DMS 273 treated with DMSO at 0.1 percent for 48 hours (cell line): ENCODE results near the gene TMCO4.
"Not testable (repeated sequence)": the region's sequence is repeated elsewhere in the genome, so short reads cannot be mapped to it uniquely, and the experiment has no call there.

ENCODE experiments used
- DNase-seq: peaks from one replicate; lab custom pipeline; 2025; lab: John Stamatoyannopoulos, UW

The TMCO4 gene

GRCh38 chr1:19813643-19813960 is 13.9 kb upstream of the TMCO4 start:
- no peak for DNase-seq

DNA sequence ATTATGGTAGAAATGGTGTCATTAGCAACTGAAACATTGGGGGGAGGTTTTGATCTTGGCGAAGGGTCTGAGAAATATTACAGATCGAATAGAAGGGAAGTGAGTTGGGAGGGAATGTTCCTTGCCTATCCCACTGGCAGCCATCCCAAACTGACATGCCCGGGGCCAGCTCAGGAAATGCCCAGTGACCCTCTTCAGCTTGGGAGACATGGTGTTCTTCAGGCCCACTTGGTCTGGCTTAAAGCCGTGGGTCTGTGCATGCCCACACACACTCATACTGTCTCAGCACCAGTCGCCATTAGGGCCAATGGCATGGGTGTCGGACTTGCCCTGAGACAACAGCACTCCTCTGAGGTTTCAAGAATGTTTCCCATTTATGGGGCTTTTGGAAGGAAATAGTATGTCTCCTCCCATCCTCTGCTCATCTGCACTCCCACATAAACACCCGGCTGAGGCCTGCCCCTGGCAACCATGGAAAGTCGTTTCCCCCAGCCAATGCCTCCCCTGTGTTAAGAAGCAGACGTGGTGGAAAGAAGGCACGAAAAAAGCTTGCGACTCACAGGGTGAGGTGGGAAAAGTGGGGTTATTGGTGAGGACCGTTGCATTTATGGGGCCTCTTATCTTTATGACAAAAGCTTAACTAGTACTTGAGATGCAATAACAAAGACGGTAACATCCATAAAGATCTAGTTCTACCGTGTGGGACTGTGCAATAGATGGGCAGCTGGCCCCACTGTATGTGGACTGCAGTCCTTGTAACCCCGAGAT is 13.3 kb upstream of the TMCO4 start:
- no peak for DNase-seq

GRCh38 chr1:19811206-19811851 is 11.6 kb upstream of the TMCO4 start:
- no peak for DNase-seq

DNA sequence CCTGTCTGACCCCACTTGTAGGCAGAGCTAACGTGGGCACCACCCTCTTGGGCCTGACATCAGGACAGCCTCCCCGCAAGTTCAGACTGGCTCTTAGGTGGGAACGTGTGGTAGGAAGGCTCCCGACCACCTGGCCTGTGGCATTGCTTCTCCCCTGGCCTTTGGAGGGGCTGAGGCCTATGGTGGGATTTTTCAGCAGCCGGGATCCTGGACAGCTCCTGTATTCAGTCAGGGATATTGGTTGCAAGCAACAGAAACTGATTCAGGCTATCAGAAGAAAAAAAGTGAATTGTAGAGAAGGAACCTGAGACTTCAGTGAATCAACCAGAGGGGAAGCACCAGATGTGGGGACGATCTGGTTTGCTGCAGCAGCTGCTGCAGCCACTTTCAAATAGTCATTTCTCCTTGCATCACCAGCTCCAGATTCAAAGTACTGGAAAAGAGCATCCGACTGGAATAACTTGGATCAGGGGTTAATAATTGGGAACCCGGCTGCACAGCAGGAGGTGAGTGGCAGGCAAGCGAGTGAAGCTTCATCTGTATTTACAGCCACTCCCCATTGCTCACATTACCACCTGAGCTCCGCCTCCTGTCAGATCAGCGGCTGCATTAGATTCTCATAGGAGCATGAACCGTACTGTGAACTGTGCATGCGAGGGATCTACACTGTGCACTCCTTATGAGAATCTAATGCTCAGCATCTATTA is 9.5 kb upstream of the TMCO4 start:
- DNase-seq, result peak; percentile 33

DNA sequence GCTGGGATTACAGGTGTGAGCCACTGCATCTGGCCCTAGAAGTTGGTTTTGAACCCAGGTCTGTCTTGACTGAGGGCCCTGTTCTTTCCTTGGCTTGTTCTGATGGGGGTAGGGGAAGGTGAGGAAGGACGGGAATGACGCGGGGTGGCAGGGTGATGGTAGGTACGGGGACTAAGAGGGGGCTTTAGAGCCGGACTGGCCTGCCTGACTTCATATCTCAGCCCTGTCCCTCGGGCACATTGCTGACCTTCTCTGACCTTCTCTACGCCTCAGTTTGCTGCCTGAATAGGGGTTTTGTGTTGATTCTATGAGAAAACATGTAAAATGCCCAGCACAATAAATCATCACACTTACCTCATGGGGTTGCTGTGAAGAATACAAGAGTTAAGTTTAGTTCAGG is 8.6 kb upstream of the TMCO4 start:
- no peak for DNase-seq

DNA sequence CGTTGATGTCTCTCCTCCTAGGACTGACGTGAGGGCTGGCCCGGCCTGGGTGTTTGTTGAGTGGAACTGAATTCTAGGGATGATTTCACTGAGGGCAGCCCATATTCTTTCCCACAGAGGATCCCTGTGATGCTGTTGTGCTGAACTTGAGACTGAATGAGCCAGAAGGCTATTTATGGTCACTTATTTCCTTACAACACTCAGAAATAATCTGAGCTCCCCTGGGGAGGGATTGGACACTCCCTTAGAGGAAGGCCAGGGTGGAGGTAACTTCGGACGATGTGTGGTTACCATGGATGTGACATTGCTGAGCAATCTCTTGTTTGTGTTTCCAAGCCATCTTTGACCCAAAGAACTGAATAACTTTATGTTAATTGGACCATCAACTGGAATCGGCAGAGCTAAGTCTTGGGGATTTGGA is 5.1 kb upstream of the TMCO4 start:
- no peak for DNase-seq

GRCh38 chr1:19802269-19802668 is 2.6 kb upstream of the TMCO4 start:
- DNase-seq, result no peak

DNA sequence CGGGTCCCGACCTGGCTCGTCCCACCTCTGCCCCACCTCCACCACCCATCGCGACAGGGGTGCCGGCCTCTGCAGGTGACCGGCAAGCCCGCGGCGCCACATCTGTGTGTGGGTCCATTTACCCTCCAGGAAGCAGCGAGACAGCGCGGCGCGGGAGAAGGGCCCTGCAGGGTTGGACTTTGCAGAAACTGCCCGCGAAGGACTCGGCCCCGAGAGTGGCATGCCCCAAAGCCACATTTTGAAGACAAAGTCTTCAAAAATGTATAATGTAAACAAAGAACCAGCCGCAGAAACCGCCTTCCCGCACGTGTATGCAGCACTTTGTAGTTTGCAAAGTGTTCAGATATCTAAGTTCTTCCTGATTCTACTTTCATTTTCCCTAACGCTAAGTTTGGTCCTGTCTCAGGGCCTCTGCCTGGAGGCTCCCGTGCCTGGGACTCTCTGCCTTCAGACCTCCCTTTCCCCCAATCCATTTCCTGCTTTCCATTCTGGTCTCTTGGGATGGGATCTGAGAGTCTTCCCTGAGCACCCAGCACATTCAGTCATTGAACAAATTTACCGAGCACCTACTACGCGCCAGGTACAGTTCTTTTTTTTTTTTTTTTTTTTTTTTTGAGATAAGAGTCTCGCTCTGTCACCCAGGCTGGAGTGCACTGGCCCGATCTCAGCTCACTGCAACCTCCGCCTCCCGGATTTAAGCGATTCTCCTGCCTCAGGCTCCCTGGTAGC is 524 bp upstream of the TMCO4 start:
- no peak for DNase-seq

GRCh38 chr1:19798486-19799229 is 1.1 kb downstream of the TMCO4 start:
- no peak for DNase-seq

- DNase-seq, result no peak
Observed at GRCh38 chr1:19797827-19798226, 1.9 kb downstream of the TMCO4 start.

DNA sequence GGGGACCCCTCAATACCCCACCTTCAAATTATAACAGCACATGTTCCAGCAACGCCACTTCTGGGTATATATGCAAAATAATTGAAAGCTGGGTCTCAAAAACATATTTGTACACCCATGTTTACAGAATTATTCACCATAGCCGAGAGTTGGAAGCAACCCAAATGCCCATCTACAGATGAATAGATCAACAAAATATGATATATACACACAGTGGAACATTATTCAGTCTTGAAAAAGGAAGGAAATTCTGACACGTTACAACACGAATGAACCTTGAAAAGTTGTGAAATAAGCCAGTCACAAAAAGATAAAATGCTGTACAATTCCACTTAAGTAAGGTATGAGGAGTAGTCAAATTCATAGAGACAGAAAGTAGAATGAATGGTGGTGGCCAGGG is 5.1 kb downstream of the TMCO4 start:
- no peak for DNase-seq

DNA sequence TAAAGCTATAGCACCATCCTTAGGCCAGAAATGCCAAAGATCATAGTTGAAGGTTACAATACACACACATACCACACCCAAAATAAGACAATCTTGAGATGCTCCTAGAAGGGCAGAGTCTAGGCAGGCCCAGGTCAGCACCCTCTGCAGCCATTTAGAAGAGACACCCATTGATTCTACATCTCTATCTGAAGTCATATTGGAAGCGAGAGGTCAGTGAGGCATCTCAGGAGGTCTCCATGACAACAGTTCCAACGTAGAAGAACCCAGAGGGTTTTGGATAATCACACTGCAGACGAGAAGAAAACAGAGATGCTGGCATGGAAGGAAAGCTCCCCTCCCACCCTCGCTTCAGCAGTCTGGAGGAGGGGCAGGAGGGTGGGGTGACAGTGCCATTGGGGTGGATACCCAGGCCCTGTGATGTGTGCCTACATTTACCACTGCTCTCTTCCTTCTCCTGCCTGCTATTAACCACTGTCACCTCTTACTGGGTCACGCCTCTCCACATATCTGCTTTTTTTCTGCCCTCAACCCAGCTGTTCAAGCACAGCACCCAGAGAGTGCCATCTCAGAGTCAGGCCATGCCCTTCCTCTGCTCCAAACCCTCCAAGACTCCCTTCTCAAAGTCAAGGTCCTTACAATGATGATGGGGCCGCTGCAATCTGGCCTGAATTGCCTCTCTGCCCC is 6.2 kb downstream of the TMCO4 start:
- DNase-seq, result no peak

DNA sequence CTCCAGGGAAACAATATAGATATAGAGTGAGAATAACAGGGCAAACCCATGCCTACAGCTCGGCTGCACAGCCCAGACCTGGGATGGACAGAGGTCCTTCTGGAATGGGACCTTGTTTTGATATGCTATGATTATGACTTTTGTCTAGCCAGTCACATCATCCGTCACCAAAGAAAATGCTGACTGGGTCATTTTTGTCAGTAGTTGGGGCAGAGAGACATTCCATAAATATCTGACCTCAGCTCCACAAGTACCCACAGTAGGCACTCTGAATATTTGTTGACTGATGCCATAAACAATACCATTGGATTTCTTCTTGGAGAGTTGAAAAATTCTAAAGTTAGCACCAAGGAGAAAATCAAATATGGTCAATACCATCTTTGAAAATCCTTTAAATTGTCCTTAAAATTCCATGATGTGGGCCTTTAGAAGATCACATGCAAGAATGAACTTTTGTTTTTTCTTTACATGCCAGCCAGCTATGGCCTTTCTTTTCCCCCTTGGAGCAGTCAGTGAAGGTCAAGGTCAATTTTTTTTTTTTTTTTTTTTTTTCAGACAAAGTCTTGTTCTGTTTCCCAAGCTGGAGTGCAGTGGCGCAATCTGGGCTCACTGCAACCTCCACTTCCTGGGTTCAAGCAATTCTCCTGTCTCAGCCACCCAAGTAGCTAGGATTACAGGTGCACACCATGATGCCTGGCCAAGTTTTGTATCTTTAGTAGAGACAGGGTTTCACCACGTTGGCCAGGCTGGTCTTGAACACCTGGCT is 7.3 kb downstream of the TMCO4 start:
- DNase-seq, result no peak

DNA sequence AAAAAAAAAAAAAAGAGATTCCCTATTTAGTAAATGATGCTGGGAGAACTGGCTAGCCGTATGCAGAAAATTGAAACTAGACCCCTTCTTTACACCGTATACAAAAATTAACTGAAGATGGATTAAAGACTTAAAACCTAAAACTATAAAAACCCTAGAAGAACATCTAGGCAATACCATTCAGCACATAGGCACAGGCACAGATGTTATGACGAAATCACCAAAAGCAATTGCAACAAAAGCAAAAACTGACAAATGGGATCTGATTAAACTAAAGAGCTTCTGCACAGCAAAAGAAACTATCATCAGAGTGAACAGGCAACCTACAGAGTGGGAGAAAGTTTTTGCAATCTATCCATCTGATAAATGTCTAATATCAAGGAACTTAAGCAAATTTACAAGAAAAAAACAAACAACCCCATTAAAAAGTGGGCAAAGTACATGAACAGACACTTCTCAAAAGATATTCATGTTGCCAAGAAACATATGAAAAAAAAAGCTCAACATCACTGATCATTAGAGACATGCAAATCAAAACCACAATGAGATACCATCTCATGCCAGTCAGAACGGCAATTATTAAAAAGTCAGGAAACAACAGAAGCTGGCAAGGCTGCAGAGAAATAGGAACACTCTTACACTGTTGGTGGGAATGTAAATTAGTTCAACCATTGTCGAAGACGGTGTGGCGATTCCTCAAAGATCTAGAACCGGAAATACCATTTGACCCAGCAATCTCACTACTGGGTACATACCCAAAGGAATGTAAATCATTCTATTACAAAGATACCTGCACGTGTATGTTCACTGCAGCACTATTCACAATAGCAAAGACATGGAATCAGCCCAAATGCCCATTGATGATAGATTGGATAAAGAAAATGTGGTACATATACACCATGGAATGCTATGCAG is 9.4 kb downstream of the TMCO4 start:
- not testable (repeated sequence) for DNase-seq

- no peak for DNase-seq
Observed at GRCh38 chr1:19786988-19787423, 12.7 kb downstream of the TMCO4 start.

GRCh38 chr1:19785660-19786059 is 14.1 kb downstream of the TMCO4 start:
- no peak for DNase-seq

DNA sequence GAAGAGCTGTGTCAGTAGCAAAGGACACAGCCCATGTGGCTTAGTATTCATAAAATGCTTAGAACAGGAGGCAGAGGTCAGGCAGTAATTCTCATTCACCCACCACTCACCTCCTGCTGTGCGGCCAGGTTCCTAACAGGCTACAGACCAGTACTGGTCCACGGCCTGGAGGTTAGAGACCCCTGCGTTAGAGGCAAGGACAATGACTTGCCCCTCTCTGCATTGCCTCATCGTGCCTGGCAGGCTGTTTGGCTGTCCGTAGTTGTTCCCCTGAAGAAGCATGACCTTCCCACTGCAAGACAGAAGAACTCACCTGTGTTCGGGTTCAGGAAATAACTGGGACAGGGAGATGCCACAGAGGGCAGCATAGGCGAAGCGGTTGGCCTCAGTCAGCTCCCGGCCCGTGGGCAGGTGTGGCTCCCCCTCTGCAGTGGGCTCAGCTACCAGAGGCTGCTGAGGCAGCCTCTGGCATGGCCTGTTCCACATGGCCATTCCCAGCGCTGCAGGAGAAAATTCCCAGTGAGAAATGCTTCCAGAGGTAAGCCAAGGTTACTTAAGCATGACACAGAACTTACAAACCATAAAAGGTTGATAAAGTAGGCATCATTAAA is 19.3 kb downstream of the TMCO4 start:
- DNase-seq, result no peak

DNA sequence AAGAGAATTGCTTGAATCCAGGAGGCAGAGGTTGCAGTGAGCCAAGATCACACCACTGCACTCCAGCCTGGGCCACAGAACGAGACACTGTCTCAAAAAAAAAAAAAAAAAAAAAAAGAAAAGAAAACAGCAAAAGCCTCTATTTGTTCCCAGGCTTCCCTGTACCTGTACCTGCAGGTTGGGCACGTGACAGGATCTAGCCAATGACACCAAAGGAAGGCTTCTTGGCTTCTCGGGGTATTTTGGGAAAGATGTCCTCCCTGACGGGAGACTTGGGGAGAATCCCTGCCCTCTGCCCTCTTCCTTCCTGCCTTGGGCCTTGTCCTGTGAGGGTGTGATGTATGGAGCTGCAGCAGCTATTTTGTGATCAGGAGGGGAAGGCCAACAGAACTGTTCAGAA is 22.8 kb downstream of the TMCO4 start:
- no peak for DNase-seq

- DNase-seq, result no peak
Observed at GRCh38 chr1:19776287-19776686, 23.4 kb downstream of the TMCO4 start.
